ENCODE data around the gene CFAP97D1.
"Not testable (repeated sequence)": the region's sequence is repeated elsewhere in the genome, so short reads cannot be mapped to it uniquely, and the experiment has no call there.

Gene CFAP97D1

GRCh38 chr17:43790311-43790940, 10.2 kb downstream of the CFAP97D1 start:
- no peak overlapping the region for H3K4me3 ChIP-seq (replicated peaks; ENCODE audit: low read depth, low read length)
- DNase-seq (ENCODE audit: low read depth), result peak; percentile 11
- TF ChIP-seq CTCF (IDR thresholded peaks at IDR 0.05; ENCODE audit: low read length, missing control alignments), result peak; percentile 24

GRCh38 chr17:43791589-43791988, 11.4 kb downstream of the CFAP97D1 start:
- peak; percentile 58 for DNase-seq (ENCODE audit: low read depth)
- no peak for TF ChIP-seq CTCF (IDR thresholded peaks at IDR 0.05; ENCODE audit: low read length, missing control alignments)

GRCh38 chr17:43792668-43793067, 12.4 kb downstream of the CFAP97D1 start:
- H3K4me3 ChIP-seq (replicated peaks; ENCODE audit: low read depth, low read length); DNase-seq (ENCODE audit: low read depth): not testable (repeated sequence)

More at GRCh38 chr17:43791589-43791988, 11.4 kb downstream of the CFAP97D1 start:
- no peak overlapping the region for H3K4me3 ChIP-seq (replicated peaks; ENCODE audit: low read depth, low read length)

GRCh38 chr17:43798024-43798423, 17.8 kb downstream of the CFAP97D1 start:
- DNase-seq (ENCODE audit: low read depth); H3K4me3 ChIP-seq (replicated peaks; ENCODE audit: low read depth, low read length): not testable (repeated sequence)

GRCh38 chr17:43799047-43799446, 18.8 kb downstream of the CFAP97D1 start:
- H3K4me3 ChIP-seq (replicated peaks; ENCODE audit: low read depth, low read length), result no peak overlapping the region
- no peak for DNase-seq (ENCODE audit: low read depth)
- no peak for TF ChIP-seq CTCF (IDR thresholded peaks at IDR 0.05; ENCODE audit: low read length, missing control alignments)

- no peak overlapping the region for H3K4me3 ChIP-seq (replicated peaks; ENCODE audit: low read depth, low read length)
- DNase-seq (ENCODE audit: low read depth), result no peak
- TF ChIP-seq CTCF (IDR thresholded peaks at IDR 0.05; ENCODE audit: low read length, missing control alignments), result no peak
These were observed 20.5 kb downstream of the CFAP97D1 start for GRCh38 chr17:43800736-43801135.

- DNase-seq (ENCODE audit: low read depth), result no peak
These were observed 21.6 kb downstream of the CFAP97D1 start for GRCh38 chr17:43801844-43802243.

More at GRCh38 chr17:43801844-43802243, 21.6 kb downstream of the CFAP97D1 start:
- TF ChIP-seq CTCF (IDR thresholded peaks at IDR 0.05; ENCODE audit: low read length, missing control alignments), result no peak
- no peak overlapping the region for H3K4me3 ChIP-seq (replicated peaks; ENCODE audit: low read depth, low read length)
